Ramos (cell line): ENCODE results near the gene CCDC91.
"Not testable (repeated sequence)": the region's sequence is repeated elsewhere in the genome, so short reads cannot be mapped to it uniquely, and the experiment has no call there.

ENCODE experiments used
- in situ Hi-C: fragments of 300-500 bp; cut with MboI; formaldehyde crosslinking; loops from one replicate; pipeline ENCODE4 v1.14.3; 2022; ENCODE audit warnings: low sequenced_read_pairs; ENCODE audit not compliant: unreplicated experiment

CCDC91 gene

GRCh38 chr12:28425526-28425925 lies 235.3 kb downstream of the CCDC91 start:
- in situ Hi-C loops = no loop called here

- in situ Hi-C loops = no loop called here
Measured at GRCh38 chr12:28427046-28427445, 236.8 kb downstream of the CCDC91 start.

- in situ Hi-C loops = no loop called here
Measured at GRCh38 chr12:28440081-28440608, 249.9 kb downstream of the CCDC91 start.

- in situ Hi-C loops = no loop called here
Measured at GRCh38 chr12:28442101-28442500, 251.8 kb downstream of the CCDC91 start.

- in situ Hi-C loops = no loop called here
Measured at GRCh38 chr12:28443337-28443736, 253.1 kb downstream of the CCDC91 start.

- in situ Hi-C loops = no loop called here
Measured at GRCh38 chr12:28446031-28446430, 255.8 kb downstream of the CCDC91 start.

- in situ Hi-C loops = no loop called here
Measured at GRCh38 chr12:28453686-28454085, 263.4 kb downstream of the CCDC91 start.

GRCh38 chr12:28456934-28457710 lies 266.9 kb downstream of the CCDC91 start:
- in situ Hi-C loops = no loop called here

- in situ Hi-C loops = no loop called here
Measured at GRCh38 chr12:28457785-28458184, 267.5 kb downstream of the CCDC91 start.

GRCh38 chr12:28459481-28459880 lies 269.2 kb downstream of the CCDC91 start:
- in situ Hi-C loops = no loop called here

GRCh38 chr12:28460420-28461130 lies 270.3 kb downstream of the CCDC91 start:
- in situ Hi-C loops = no loop called here

- in situ Hi-C loops = no loop called here
Measured at GRCh38 chr12:28463396-28463795, 273.1 kb downstream of the CCDC91 start.

GRCh38 chr12:28471762-28472161 lies 281.5 kb downstream of the CCDC91 start:
- in situ Hi-C loops = not testable (repeated sequence)

GRCh38 chr12:28476206-28476605 lies 285.9 kb downstream of the CCDC91 start:
- in situ Hi-C loops = not testable (repeated sequence)

GRCh38 chr12:28479097-28479496 lies 288.8 kb downstream of the CCDC91 start:
- in situ Hi-C loops = not testable (repeated sequence)

GRCh38 chr12:28479683-28480082 lies 289.4 kb downstream of the CCDC91 start:
- in situ Hi-C loops = no loop called here

GRCh38 chr12:28484156-28484555 lies 293.9 kb downstream of the CCDC91 start:
- in situ Hi-C loops = no loop called here

GRCh38 chr12:28486521-28486920 lies 296.3 kb downstream of the CCDC91 start:
- in situ Hi-C loops = no loop called here

- in situ Hi-C loops = no loop called here
Measured at GRCh38 chr12:28489246-28489645, 299.0 kb downstream of the CCDC91 start.

GRCh38 chr12:28497889-28498411 lies 307.7 kb downstream of the CCDC91 start:
- in situ Hi-C loops = no loop called here

- in situ Hi-C loops = no loop called here
Measured at GRCh38 chr12:28498850-28499249, 308.6 kb downstream of the CCDC91 start.
